GM23338 (cell line): ENCODE data around the gene AP2A1. TPM values are rescaled to one million over a fixed set of nuclear protein-coding genes. Genes with fewer than 3 reads are reported as not detected.

ENCODE experiments used
- ATAC-seq: fragments of 200-7000 bp; cut with Tn5 transposase; 3 replicates; pipeline ENCODE4 v1.9.1; 2020
- DNase-seq: peaks from one replicate; pipeline ENCODE4 v3.0.0-alpha.2; 2015; ENCODE audit warnings: low spot score
- H2AFZ ChIP-seq: fragments of 200-600 bp; sonication (generic); 2 replicates; pipeline ENCODE4 v1.8.0; 2016; ENCODE audit warnings: antibody characterized with exemption, mild to moderate bottlenecking, moderate library complexity
- H3F3A ChIP-seq: fragments of 200-600 bp; sonication (generic); replicated peaks from 2 replicates; pipeline ENCODE4 v1.8.0; 2017; ENCODE audit warnings: antibody characterized with exemption, mixed run types, low read depth
- H3K27ac ChIP-seq: fragments of 200-600 bp; sonication (generic); 2 replicates; pipeline ENCODE4 v1.6.1; 2016; ENCODE audit warnings: low read depth
- H3K27me3 ChIP-seq: fragments of 200-600 bp; sonication (generic); 2 replicates; pipeline ENCODE4 v1.8.0; 2016; ENCODE audit warnings: mild to moderate bottlenecking, mixed run types, moderate library complexity; ENCODE audit not compliant: insufficient read depth
- H3K36me3 ChIP-seq: fragments of 200-600 bp; sonication (generic); 2 replicates; pipeline ENCODE4 v1.8.0; 2016; ENCODE audit warnings: mild to moderate bottlenecking; ENCODE audit not compliant: insufficient read depth
- H3K4me1 ChIP-seq: fragments of 200-600 bp; sonication (generic); 2 replicates; pipeline ENCODE4 v1.8.0; 2016; ENCODE audit warnings: mild to moderate bottlenecking, moderate library complexity; ENCODE audit not compliant: insufficient read depth
- H3K4me2 ChIP-seq: fragments of 200-600 bp; sonication (generic); 2 replicates; pipeline ENCODE4 v1.7.1; 2017; ENCODE audit warnings: mixed run types
- H3K4me3 ChIP-seq: fragments of 200-600 bp; sonication (generic); 2 replicates; pipeline ENCODE4 v1.6.1; 2016; ENCODE audit warnings: mixed run types
- H3K79me2 ChIP-seq: fragments of 200-600 bp; sonication (generic); replicated peaks from 2 replicates; pipeline ENCODE4 v1.8.0; 2017; ENCODE audit warnings: mild to moderate bottlenecking; ENCODE audit not compliant: insufficient read depth
- H3K9me2 ChIP-seq: fragments of 200-600 bp; sonication (generic); 2 replicates; pipeline ENCODE4 v1.8.0; 2017; ENCODE audit not compliant: insufficient read depth
- H4K20me1 ChIP-seq: fragments of 200-600 bp; sonication (generic); replicated peaks from 2 replicates; pipeline ENCODE4 v1.8.0; 2017; ENCODE audit warnings: mild to moderate bottlenecking; ENCODE audit not compliant: insufficient read depth
- H3K27ac Mint-ChIP-seq: 2 replicates; pipeline ENCODE4 v1.8.0; 2020; ENCODE audit warnings: inconsistent platforms, mild to moderate bottlenecking, moderate library complexity, mixed read lengths
- H3K27me3 Mint-ChIP-seq: 3 replicates; pipeline ENCODE4 v1.8.0; 2022; ENCODE audit warnings: low read depth, mild to moderate bottlenecking, moderate library complexity, mixed read lengths, inconsistent platforms; ENCODE audit not compliant: insufficient read depth, poor library complexity
- H3K36me3 Mint-ChIP-seq: 3 replicates; pipeline ENCODE4 v1.8.0; 2021; ENCODE audit warnings: low read depth, mild to moderate bottlenecking, inconsistent platforms, moderate library complexity, mixed read lengths
- H3K4me1 Mint-ChIP-seq: 3 replicates; pipeline ENCODE4 v1.8.0; 2020; ENCODE audit warnings: mild to moderate bottlenecking, inconsistent platforms, mixed read lengths
- H3K4me3 Mint-ChIP-seq: 3 replicates; pipeline ENCODE4 v1.8.0; 2021; ENCODE audit warnings: moderate library complexity, mild to moderate bottlenecking, inconsistent platforms, mixed read lengths
- H3K9me3 Mint-ChIP-seq: 3 replicates; pipeline ENCODE4 v1.8.0; 2020; ENCODE audit warnings: moderate library complexity, mild to moderate bottlenecking, inconsistent platforms, mixed read lengths
- CREB1 ChIP-seq: fragments of 250-450 bp; sonication (Bioruptor Pico); IDR thresholded peaks from 2 replicates; pipeline ENCODE4 v1.5.0; 2020; ENCODE audit warnings: low read depth, mild to moderate bottlenecking, moderate library complexity
- EZH2 ChIP-seq: fragments of 200-600 bp; sonication (generic); IDR thresholded peaks from one replicate; pipeline ENCODE4 v1.8.0; 2017; ENCODE audit warnings: antibody characterized with exemption, mild to moderate bottlenecking, low read depth; ENCODE audit not compliant: unreplicated experiment
- EZH2phosphoT487 ChIP-seq: fragments of 200-600 bp; sonication (generic); IDR thresholded peaks from one replicate; pipeline ENCODE4 v1.8.1; 2018; ENCODE audit warnings: antibody characterized with exemption; ENCODE audit not compliant: unreplicated experiment
- JUNB ChIP-seq: IDR thresholded peaks from one replicate; pipeline ENCODE4 v1.6.1; 2016; ENCODE audit warnings: antibody characterized with exemption; ENCODE audit not compliant: unreplicated experiment
- NANOG ChIP-seq: IDR thresholded peaks from 2 replicates; pipeline ENCODE4 v1.6.1; 2016; ENCODE audit warnings: antibody characterized with exemption, borderline replicate concordance
- POLR2AphosphoS5 ChIP-seq: IDR thresholded peaks from 2 replicates; pipeline ENCODE4 v1.6.1; 2016; ENCODE audit warnings: antibody characterized with exemption, low read depth
- STAT1 ChIP-seq: IDR thresholded peaks from one replicate; pipeline ENCODE4 v1.6.1; 2016; ENCODE audit warnings: antibody characterized with exemption; ENCODE audit not compliant: unreplicated experiment
- ZNF114 ChIP-seq: fragments of 250-450 bp; sonication (Bioruptor Pico); IDR thresholded peaks from 2 replicates; pipeline ENCODE4 v1.5.0; 2020; ENCODE audit warnings: mild to moderate bottlenecking, moderate library complexity
- ZNF331 ChIP-seq: fragments of 250-450 bp; sonication (Bioruptor Pico); IDR thresholded peaks from 2 replicates; pipeline ENCODE4 v1.5.0; 2020; ENCODE audit warnings: low read depth, mild to moderate bottlenecking, moderate library complexity
- polyA plus RNA-seq: library from polyadenylated mRNA; unstranded; fragments of >200 nt; fragmentation: Nextera tagmentation; extraction: Ambion mirVana; gene quantifications from 2 replicates; pipeline ENCODE4 v1.2.1, GENCODE V29; 2016
- total RNA-seq: library from RNA; depleted of rRNA; stranded (reverse); fragments of >200 nt; shearing (Covaris generic); gene quantifications from 2 replicates; pipeline ENCODE4 v1.2.3, GENCODE V29; 2014
- TF ChIP-seq, protein P1 (sequence below): fragments of 250-450 bp; sonication (Bioruptor Pico); IDR thresholded peaks from 2 replicates; pipeline ENCODE4 v1.5.0; 2020; ENCODE audit warnings: mild to moderate bottlenecking, moderate library complexity
- TF ChIP-seq, protein P2 (sequence below): IDR thresholded peaks from 2 replicates; pipeline ENCODE4 v1.6.1; 2016; ENCODE audit warnings: antibody characterized with exemption
- TF ChIP-seq, protein P3 (sequence below), 2 experiments: fragments of 200-600 bp in 1 of 2; sonication (generic) in 1 of 2; conservative IDR thresholded peaks; 2 replicates each; pipeline versions ENCODE4 v1.5.1 to v1.6.1; 2016 to 2017; ENCODE audit warnings: antibody characterized with exemption in 2 of 2, low read depth in 2 of 2, mild to moderate bottlenecking in 2 of 2, moderate library complexity in 1 of 2
- TF ChIP-seq, protein P4 (sequence below): IDR thresholded peaks from one replicate; pipeline ENCODE4 v1.6.1; 2018; ENCODE audit warnings: antibody characterized with exemption; ENCODE audit not compliant: unreplicated experiment

AP2A1 gene
- total and polyA plus RNA-seq, 2 experiments from 2014 or later = 34.1 to 129 TPM

DNA sequence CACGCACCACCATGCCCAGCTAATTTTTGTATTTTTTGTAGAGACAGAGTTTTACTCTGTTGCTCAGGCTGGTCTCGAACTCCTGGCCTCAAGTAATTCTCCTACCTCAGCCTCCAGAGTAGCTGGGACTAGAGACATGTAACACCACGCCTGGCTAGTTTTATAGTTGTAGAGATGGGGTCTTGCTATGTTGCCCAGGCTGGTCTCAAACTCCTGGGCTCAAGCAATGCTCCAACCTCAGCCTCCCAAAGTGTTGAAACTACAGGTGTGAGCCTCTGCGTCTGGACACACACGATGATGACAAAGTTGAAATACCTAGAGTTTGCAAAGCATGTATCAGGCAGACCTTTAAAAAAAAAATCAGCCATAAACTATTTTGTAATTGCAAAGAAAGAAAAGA is 79.6 kb downstream of the AP2A1 start:
- Histone ChIP-seq H3K9me2 (0 out of 2 replicates have a peak, but pooled peaks cover 3% of the 10 kb centered on the region), H4K20me1 (peaks cover 20% of the 10 kb centered on the region), H3F3A (0 out of 2 replicates have a peak, but pooled peaks cover 7% of the 10 kb centered on the region), H3K4me3 (no peak overlapping the region), H3K4me1 (peaks cover 5% of the 10 kb centered on the region; the same call in 1 of the 2 replicates), H3K79me2 (0 out of 2 replicates have a peak, but pooled peaks cover 12% of the 10 kb centered on the region), H3K27me3 (no peaks in the 10 kb centered on the region), H3K36me3 (no peaks in the 10 kb centered on the region), H3K27ac (no peak overlapping the region), H3K4me2 (no peak overlapping the region), H2AFZ (no peak overlapping the region)
- no peak for ATAC-seq
- H3K9me3 Mint-ChIP-seq = peaks cover 10% of the 10 kb centered on the region; the same call in 2 of the 3 replicates
- no peak overlapping the region for H3K27ac Mint-ChIP-seq
- H3K4me1 Mint-ChIP-seq = peaks cover 9% of the 10 kb centered on the region
- no peak overlapping the region for H3K4me3 Mint-ChIP-seq
- no peak for DNase-seq
- peaks cover 19% of the 10 kb centered on the region for H3K36me3 Mint-ChIP-seq
- TF ChIP-seq, protein P1, sequence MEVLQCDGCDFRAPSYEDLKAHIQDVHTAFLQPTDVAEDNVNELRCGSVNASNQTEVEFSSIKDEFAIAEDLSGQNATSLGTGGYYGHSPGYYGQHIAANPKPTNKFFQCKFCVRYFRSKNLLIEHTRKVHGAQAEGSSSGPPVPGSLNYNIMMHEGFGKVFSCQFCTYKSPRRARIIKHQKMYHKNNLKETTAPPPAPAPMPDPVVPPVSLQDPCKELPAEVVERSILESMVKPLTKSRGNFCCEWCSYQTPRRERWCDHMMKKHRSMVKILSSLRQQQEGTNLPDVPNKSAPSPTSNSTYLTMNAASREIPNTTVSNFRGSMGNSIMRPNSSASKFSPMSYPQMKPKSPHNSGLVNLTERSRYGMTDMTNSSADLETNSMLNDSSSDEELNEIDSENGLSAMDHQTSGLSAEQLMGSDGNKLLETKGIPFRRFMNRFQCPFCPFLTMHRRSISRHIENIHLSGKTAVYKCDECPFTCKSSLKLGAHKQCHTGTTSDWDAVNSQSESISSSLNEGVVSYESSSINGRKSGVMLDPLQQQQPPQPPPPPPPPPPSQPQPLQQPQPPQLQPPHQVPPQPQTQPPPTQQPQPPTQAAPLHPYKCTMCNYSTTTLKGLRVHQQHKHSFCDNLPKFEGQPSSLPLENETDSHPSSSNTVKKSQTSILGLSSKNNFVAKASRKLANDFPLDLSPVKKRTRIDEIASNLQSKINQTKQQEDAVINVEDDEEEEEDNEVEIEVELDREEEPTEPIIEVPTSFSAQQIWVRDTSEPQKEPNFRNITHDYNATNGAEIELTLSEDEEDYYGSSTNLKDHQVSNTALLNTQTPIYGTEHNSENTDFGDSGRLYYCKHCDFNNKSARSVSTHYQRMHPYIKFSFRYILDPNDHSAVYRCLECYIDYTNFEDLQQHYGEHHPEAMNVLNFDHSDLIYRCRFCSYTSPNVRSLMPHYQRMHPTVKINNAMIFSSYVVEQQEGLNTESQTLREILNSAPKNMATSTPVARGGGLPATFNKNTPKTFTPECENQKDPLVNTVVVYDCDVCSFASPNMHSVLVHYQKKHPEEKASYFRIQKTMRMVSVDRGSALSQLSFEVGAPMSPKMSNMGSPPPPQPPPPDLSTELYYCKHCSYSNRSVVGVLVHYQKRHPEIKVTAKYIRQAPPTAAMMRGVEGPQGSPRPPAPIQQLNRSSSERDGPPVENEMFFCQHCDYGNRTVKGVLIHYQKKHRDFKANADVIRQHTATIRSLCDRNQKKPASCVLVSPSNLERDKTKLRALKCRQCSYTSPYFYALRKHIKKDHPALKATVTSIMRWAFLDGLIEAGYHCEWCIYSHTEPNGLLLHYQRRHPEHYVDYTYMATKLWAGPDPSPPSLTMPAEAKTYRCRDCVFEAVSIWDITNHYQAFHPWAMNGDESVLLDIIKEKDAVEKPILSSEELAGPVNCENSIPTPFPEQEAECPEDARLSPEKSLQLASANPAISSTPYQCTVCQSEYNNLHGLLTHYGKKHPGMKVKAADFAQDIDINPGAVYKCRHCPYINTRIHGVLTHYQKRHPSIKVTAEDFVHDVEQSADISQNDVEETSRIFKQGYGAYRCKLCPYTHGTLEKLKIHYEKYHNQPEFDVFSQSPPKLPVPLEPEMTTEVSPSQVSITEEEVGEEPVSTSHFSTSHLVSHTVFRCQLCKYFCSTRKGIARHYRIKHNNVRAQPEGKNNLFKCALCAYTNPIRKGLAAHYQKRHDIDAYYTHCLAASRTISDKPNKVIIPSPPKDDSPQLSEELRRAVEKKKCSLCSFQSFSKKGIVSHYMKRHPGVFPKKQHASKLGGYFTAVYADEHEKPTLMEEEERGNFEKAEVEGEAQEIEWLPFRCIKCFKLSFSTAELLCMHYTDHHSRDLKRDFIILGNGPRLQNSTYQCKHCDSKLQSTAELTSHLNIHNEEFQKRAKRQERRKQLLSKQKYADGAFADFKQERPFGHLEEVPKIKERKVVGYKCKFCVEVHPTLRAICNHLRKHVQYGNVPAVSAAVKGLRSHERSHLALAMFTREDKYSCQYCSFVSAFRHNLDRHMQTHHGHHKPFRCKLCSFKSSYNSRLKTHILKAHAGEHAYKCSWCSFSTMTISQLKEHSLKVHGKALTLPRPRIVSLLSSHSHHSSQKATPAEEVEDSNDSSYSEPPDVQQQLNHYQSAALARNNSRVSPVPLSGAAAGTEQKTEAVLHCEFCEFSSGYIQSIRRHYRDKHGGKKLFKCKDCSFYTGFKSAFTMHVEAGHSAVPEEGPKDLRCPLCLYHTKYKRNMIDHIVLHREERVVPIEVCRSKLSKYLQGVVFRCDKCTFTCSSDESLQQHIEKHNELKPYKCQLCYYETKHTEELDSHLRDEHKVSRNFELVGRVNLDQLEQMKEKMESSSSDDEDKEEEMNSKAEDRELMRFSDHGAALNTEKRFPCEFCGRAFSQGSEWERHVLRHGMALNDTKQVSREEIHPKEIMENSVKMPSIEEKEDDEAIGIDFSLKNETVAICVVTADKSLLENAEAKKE (CRISPR knock-in tag) = no peak
- no peak for TF ChIP-seq NANOG
- no peak for TF ChIP-seq EZH2phosphoT487
- no peak for TF ChIP-seq CREB1 (CRISPR knock-in tag)
- TF ChIP-seq, protein P2, sequence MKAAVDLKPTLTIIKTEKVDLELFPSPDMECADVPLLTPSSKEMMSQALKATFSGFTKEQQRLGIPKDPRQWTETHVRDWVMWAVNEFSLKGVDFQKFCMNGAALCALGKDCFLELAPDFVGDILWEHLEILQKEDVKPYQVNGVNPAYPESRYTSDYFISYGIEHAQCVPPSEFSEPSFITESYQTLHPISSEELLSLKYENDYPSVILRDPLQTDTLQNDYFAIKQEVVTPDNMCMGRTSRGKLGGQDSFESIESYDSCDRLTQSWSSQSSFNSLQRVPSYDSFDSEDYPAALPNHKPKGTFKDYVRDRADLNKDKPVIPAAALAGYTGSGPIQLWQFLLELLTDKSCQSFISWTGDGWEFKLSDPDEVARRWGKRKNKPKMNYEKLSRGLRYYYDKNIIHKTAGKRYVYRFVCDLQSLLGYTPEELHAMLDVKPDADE = no peak
- no peak for TF ChIP-seq ZNF331 (CRISPR knock-in tag)
- TF ChIP-seq, protein P3, sequence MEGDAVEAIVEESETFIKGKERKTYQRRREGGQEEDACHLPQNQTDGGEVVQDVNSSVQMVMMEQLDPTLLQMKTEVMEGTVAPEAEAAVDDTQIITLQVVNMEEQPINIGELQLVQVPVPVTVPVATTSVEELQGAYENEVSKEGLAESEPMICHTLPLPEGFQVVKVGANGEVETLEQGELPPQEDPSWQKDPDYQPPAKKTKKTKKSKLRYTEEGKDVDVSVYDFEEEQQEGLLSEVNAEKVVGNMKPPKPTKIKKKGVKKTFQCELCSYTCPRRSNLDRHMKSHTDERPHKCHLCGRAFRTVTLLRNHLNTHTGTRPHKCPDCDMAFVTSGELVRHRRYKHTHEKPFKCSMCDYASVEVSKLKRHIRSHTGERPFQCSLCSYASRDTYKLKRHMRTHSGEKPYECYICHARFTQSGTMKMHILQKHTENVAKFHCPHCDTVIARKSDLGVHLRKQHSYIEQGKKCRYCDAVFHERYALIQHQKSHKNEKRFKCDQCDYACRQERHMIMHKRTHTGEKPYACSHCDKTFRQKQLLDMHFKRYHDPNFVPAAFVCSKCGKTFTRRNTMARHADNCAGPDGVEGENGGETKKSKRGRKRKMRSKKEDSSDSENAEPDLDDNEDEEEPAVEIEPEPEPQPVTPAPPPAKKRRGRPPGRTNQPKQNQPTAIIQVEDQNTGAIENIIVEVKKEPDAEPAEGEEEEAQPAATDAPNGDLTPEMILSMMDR (conservative IDR thresholded peaks at IDR 0.05; ENCODE audit: low read depth in 2 of 2) = no peak
- TF ChIP-seq, protein P4, sequence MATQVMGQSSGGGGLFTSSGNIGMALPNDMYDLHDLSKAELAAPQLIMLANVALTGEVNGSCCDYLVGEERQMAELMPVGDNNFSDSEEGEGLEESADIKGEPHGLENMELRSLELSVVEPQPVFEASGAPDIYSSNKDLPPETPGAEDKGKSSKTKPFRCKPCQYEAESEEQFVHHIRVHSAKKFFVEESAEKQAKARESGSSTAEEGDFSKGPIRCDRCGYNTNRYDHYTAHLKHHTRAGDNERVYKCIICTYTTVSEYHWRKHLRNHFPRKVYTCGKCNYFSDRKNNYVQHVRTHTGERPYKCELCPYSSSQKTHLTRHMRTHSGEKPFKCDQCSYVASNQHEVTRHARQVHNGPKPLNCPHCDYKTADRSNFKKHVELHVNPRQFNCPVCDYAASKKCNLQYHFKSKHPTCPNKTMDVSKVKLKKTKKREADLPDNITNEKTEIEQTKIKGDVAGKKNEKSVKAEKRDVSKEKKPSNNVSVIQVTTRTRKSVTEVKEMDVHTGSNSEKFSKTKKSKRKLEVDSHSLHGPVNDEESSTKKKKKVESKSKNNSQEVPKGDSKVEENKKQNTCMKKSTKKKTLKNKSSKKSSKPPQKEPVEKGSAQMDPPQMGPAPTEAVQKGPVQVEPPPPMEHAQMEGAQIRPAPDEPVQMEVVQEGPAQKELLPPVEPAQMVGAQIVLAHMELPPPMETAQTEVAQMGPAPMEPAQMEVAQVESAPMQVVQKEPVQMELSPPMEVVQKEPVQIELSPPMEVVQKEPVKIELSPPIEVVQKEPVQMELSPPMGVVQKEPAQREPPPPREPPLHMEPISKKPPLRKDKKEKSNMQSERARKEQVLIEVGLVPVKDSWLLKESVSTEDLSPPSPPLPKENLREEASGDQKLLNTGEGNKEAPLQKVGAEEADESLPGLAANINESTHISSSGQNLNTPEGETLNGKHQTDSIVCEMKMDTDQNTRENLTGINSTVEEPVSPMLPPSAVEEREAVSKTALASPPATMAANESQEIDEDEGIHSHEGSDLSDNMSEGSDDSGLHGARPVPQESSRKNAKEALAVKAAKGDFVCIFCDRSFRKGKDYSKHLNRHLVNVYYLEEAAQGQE = no peak
- TF ChIP-seq POLR2AphosphoS5 = no peak
- TF ChIP-seq EZH2 = no peak
- no peak for TF ChIP-seq JUNB
- TF ChIP-seq STAT1 = no peak
- TF ChIP-seq ZNF114 (CRISPR knock-in tag) = no peak
- peaks cover 11% of the 10 kb centered on the region for H3K27me3 Mint-ChIP-seq
